Smooth muscle cell (in vitro differentiated cells): ENCODE measurements around the gene NOP56. TPM values are rescaled to one million over a fixed set of nuclear protein-coding genes. Genes with fewer than 3 reads are reported as not detected.

Source experiments
- DNase-seq: peaks from one replicate; lab custom pipeline; 2025; ENCODE audit not compliant: unreplicated experiment; lab: John Stamatoyannopoulos, UW
- H2AFZ ChIP-seq: fragments of 200-600 bp; sonication (generic); 2 replicates; pipeline ENCODE4 v1.6.0; 2016; ENCODE audit warnings: antibody characterized with exemption, low read depth, mild to moderate bottlenecking
- H3F3A ChIP-seq: fragments of 200-600 bp; sonication (generic); 2 replicates; pipeline ENCODE4 v1.6.0; 2017; ENCODE audit warnings: antibody characterized with exemption, low read depth
- H3K27ac ChIP-seq: fragments of 200-600 bp; sonication (generic); 2 replicates; pipeline ENCODE4 v1.5.1; 2016; ENCODE audit warnings: low read depth, mild to moderate bottlenecking
- H3K27me3 ChIP-seq: fragments of 200-600 bp; sonication (generic); 2 replicates; pipeline ENCODE4 v1.6.1; 2016; ENCODE audit warnings: low read depth, mild to moderate bottlenecking
- H3K36me3 ChIP-seq: fragments of 200-600 bp; sonication (generic); 2 replicates; pipeline ENCODE4 v1.5.1; 2016; ENCODE audit warnings: low read depth
- H3K4me1 ChIP-seq: fragments of 200-600 bp; sonication (generic); 2 replicates; pipeline ENCODE4 v1.5.1; 2016; ENCODE audit warnings: low read depth
- H3K4me2 ChIP-seq: fragments of 200-600 bp; sonication (generic); 2 replicates; pipeline ENCODE4 v1.6.0; 2016; ENCODE audit warnings: mild to moderate bottlenecking
- H3K4me3 ChIP-seq: fragments of 200-600 bp; sonication (generic); 2 replicates; pipeline ENCODE4 v1.5.1; 2016; ENCODE audit warnings: mild to moderate bottlenecking
- H3K79me2 ChIP-seq: fragments of 200-600 bp; sonication (generic); 2 replicates; pipeline ENCODE4 v1.6.0; 2016; ENCODE audit warnings: low read depth, mild to moderate bottlenecking
- H3K9ac ChIP-seq: fragments of 200-600 bp; sonication (generic); 2 replicates; pipeline ENCODE4 v1.6.0; 2016; ENCODE audit warnings: low read depth
- H3K9me3 ChIP-seq: fragments of 200-600 bp; sonication (generic); replicated peaks from 2 replicates; pipeline ENCODE4 v1.5.1; 2016; ENCODE audit warnings: low read depth
- H4K20me1 ChIP-seq: fragments of 200-600 bp; sonication (generic); 2 replicates; pipeline ENCODE4 v1.6.0; 2016; ENCODE audit warnings: low read depth
- CTCF ChIP-seq: fragments of 200-600 bp; sonication (generic); IDR thresholded peaks from 2 replicates; pipeline ENCODE4 v1.5.1; 2017; ENCODE audit warnings: borderline replicate concordance, mild to moderate bottlenecking, antibody characterized with exemption; ENCODE audit not compliant: insufficient read depth, poor library complexity, severe bottlenecking
- WGBS: methylation state at CpG from one replicate; pipeline ENCODE4 v1.1.7; 2016; ENCODE audit warnings: low lambda C conversion rate; 5-methylcytosine and 5-hydroxymethylcytosine counted together
- polyA plus RNA-seq: library from polyadenylated mRNA; unstranded; fragments of >200 nt; fragmentation: Nextera tagmentation; extraction: Ambion mirVana; gene quantifications from 2 replicates; pipeline ENCODE4 v1.2.1, GENCODE V29; 2016
- total RNA-seq: library from RNA; depleted of rRNA; stranded (reverse); fragments of >200 nt; gene quantifications from 2 replicates; pipeline ENCODE4 v1.2.3, GENCODE V29; 2014

Gene NOP56
- total and polyA plus RNA-seq, 2 experiments from 2014 or later = 108 to 115 TPM

GRCh38 chr20:2612073-2612472, 40.4 kb upstream of the NOP56 start:
- Histone ChIP-seq H3K9me3 (no peaks in the 10 kb centered on the region), H3K4me3 (no peak overlapping the region), H3F3A (no peaks in the 10 kb centered on the region), H4K20me1 (no peaks in the 10 kb centered on the region), H3K4me2 (no peak overlapping the region), H3K27me3 (peaks cover 4% of the 10 kb centered on the region), H3K9ac (no peak overlapping the region), H3K4me1 (no peaks in the 10 kb centered on the region), H3K27ac (no peak overlapping the region), H3K36me3 (no peaks in the 10 kb centered on the region), H3K79me2 (no peaks in the 10 kb centered on the region), H2AFZ (no peak overlapping the region)
- WGBS = 72% methylated on average over 3 of the region's 3 CpGs
- no peak for TF ChIP-seq CTCF
- no peak for DNase-seq

GRCh38 chr20:2616634-2617033, 35.8 kb upstream of the NOP56 start:
- Histone ChIP-seq H3K4me3 (no peak overlapping the region), H3K79me2 (no peaks in the 10 kb centered on the region), H3K4me2 (no peak overlapping the region), H4K20me1 (no peaks in the 10 kb centered on the region), H3K36me3 (no peaks in the 10 kb centered on the region), H3K27ac (no peak overlapping the region), H3K9me3 (no peaks in the 10 kb centered on the region), H2AFZ (no peak overlapping the region), H3F3A (peaks cover 7% of the 10 kb centered on the region), H3K27me3 (peaks cover 4% of the 10 kb centered on the region), H3K4me1 (no peaks in the 10 kb centered on the region), H3K9ac (no peak overlapping the region)
- 61% methylated on average over 9 of the region's 9 CpGs for WGBS
- DNase-seq = no peak
- TF ChIP-seq CTCF = no peak

GRCh38 chr20:2617099-2617714, 35.2 kb upstream of the NOP56 start:
- 79% methylated on average over 16 of the region's 16 CpGs for WGBS
- Histone ChIP-seq H3K79me2 (no peaks in the 10 kb centered on the region), H3F3A (peaks cover 7% of the 10 kb centered on the region), H3K36me3 (no peaks in the 10 kb centered on the region), H4K20me1 (no peaks in the 10 kb centered on the region), H3K9ac (no peak overlapping the region), H3K9me3 (no peaks in the 10 kb centered on the region), H3K27ac (no peak overlapping the region), H3K4me3 (no peak overlapping the region), H3K4me1 (no peaks in the 10 kb centered on the region), H3K27me3 (peaks cover 4% of the 10 kb centered on the region), H2AFZ (no peak overlapping the region), H3K4me2 (no peak overlapping the region)
- no peak for TF ChIP-seq CTCF
- no peak for DNase-seq

DNA sequence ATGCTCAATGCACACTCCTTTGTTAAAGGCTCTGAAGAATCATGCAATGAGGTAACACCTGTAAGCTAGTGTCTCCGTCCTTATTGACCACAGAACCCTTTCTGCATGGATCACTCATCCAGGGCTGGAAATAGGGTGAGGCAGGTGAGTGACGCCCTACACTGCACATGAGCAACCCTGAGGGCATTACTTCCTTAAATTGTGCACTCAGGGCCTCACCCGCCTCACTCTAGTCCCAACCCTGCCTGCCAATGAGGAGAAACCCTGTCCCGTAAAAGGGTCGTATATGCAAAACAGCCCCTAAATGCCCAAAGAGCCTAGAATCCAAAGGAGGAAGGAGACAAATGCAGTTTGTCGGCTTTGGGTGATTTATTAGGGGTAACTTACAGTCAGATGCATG, 33.6 kb upstream of the NOP56 start:
- WGBS = 92% methylated on average over 6 of the region's 6 CpGs
- no peaks in the 10 kb centered on the region for H3K4me1 ChIP-seq
- no peaks in the 10 kb centered on the region for H3K36me3 ChIP-seq
- DNase-seq = no peak
- no peaks in the 10 kb centered on the region for H3K9me3 ChIP-seq
- no peaks in the 10 kb centered on the region for H4K20me1 ChIP-seq
- H3K4me3 ChIP-seq = no peak overlapping the region
- H3K9ac ChIP-seq = no peak overlapping the region
- no peak overlapping the region for H3K27ac ChIP-seq
- peaks cover 7% of the 10 kb centered on the region for H3F3A ChIP-seq
- H3K4me2 ChIP-seq = no peak overlapping the region
- no peaks in the 10 kb centered on the region for H3K79me2 ChIP-seq
- H2AFZ ChIP-seq = no peak overlapping the region
- H3K27me3 ChIP-seq = no peaks in the 10 kb centered on the region
- TF ChIP-seq CTCF = no peak
